Vagina (tissue), 2 donors: ENCODE results near the gene CAVIN1. TPM values are rescaled to one million over a fixed set of nuclear protein-coding genes. Genes with fewer than 3 reads are reported as not detected.

Source experiments
- DNase-seq, 2 donors: peaks; one replicate each; pipeline ENCODE4 v3.0.0-alpha.2; 2017; ENCODE audit errors: extremely low spot score in 2 of 2
- H3K27ac ChIP-seq: fragments of 200-600 bp; sonication (generic); one replicate; pipeline ENCODE4 v1.5.1; 2019
- H3K27me3 ChIP-seq: fragments of 200-600 bp; sonication (generic); one replicate; pipeline ENCODE4 v1.5.1; 2019
- H3K36me3 ChIP-seq, 2 donors: fragments of 200-600 bp; sonication (generic); one replicate each; pipeline ENCODE4 v1.5.1; 2017 to 2019
- H3K4me1 ChIP-seq: fragments of 200-600 bp; sonication (generic); one replicate; pipeline ENCODE4 v1.5.1; 2019
- H3K4me3 ChIP-seq, 2 donors: fragments of 200-600 bp; sonication (generic); 1 replicate in 1 of 2; 2 replicates in 1 of 2; pipeline ENCODE4 v1.5.1; 2016 to 2019
- H3K9me3 ChIP-seq: fragments of 200-600 bp; sonication (generic); one replicate; pipeline ENCODE4 v1.5.1; 2019
- POLR2A ChIP-seq, 2 donors: fragments of 450-650 bp; IDR thresholded peaks; one replicate each; pipeline ENCODE4 v1.6.1; 2017; ENCODE audit warnings: antibody characterized with exemption in 2 of 2, mild to moderate bottlenecking in 2 of 2, moderate library complexity in 2 of 2
- POLR2AphosphoS5 ChIP-seq, 2 donors: sonication (generic); formaldehyde crosslinking; IDR thresholded peaks; one replicate each; pipeline ENCODE4 v1.9.0; 2017; ENCODE audit warnings: antibody characterized with exemption in 2 of 2, mild to moderate bottlenecking in 2 of 2, low read depth in 1 of 2; ENCODE audit not compliant: insufficient read depth in 1 of 2
- intact Hi-C: fragments of 100-400 bp; cut with DNase I; formaldehyde crosslinking; loops from one replicate; pipeline ENCODE4 v1.15.1; 2023
- total RNA-seq: library from RNA; depleted of rRNA; stranded (reverse); fragments of >200 nt; gene quantifications from one replicate; pipeline ENCODE4 v1.2.3, GENCODE V29; 2016
- TF ChIP-seq, protein P1 (sequence below), 3 experiments: fragments of 450-650 bp in 2 of 3; fragments of 200-600 bp in 1 of 3; sonication (generic) in 1 of 3; IDR thresholded peaks; one replicate each; pipeline ENCODE4 v1.5.1; 2017 to 2019; ENCODE audit warnings: antibody characterized with exemption in 3 of 3, mild to moderate bottlenecking in 2 of 3, moderate library complexity in 2 of 3

CAVIN1 gene
- total RNA-seq, 1 donor from 2014 or later: 268 TPM

DNA sequence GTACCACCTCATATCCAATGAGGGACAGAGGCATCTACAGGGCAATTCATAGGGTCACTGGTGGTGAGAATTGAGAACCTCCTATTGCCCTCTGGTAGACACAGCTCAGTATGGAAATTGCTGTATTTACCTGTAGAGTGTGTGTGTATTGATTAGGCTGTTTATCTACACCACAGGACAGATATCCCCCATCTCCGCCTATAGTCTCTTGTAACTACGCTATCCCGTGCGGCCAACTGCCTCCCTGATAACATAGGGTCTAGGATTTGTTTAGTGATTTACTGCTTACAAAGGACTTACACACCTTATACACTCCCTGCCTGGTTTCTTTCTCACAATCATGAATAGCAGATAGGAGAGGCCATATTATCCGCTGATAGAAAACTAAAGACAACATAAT is 33.2 kb downstream of the CAVIN1 start:
- no peaks in the 10 kb centered on the region for H3K27me3 ChIP-seq
- intact Hi-C loops: loop anchor here (5.0 kb wide), 1 partner anchor 43 kb away; no protein-coding TSS in a partner anchor
- no peak overlapping the region for H3K27ac ChIP-seq
- H3K36me3 ChIP-seq: no peaks in the 10 kb centered on the region
- H3K4me3 ChIP-seq: no peak overlapping the region
- no peak for TF ChIP-seq POLR2AphosphoS5 (IDR thresholded peaks at IDR 0.05; ENCODE audit: insufficient read depth in 1 of 2, low read depth in 1 of 2)
- TF ChIP-seq, protein P1, sequence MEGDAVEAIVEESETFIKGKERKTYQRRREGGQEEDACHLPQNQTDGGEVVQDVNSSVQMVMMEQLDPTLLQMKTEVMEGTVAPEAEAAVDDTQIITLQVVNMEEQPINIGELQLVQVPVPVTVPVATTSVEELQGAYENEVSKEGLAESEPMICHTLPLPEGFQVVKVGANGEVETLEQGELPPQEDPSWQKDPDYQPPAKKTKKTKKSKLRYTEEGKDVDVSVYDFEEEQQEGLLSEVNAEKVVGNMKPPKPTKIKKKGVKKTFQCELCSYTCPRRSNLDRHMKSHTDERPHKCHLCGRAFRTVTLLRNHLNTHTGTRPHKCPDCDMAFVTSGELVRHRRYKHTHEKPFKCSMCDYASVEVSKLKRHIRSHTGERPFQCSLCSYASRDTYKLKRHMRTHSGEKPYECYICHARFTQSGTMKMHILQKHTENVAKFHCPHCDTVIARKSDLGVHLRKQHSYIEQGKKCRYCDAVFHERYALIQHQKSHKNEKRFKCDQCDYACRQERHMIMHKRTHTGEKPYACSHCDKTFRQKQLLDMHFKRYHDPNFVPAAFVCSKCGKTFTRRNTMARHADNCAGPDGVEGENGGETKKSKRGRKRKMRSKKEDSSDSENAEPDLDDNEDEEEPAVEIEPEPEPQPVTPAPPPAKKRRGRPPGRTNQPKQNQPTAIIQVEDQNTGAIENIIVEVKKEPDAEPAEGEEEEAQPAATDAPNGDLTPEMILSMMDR (IDR thresholded peaks at IDR 0.05): no peak
- no peak for TF ChIP-seq POLR2A (IDR thresholded peaks at IDR 0.05)
- H3K4me1 ChIP-seq: peaks cover 25% of the 10 kb centered on the region
- H3K9me3 ChIP-seq: no peaks in the 10 kb centered on the region
- DNase-seq: no peak

DNA sequence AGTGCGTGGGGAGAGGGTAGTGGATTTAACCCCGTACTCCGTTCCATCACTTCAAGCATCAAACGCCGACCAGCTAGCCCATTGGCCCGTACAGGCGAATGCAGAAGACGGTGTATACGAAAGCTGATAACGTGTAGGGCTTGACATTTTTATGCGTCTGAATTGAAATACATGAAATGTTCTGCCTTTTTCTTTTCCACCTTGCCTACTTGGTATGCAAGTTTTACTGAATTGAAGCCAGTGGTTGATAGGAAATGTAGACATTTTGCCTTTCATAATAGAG is 34.0 kb downstream of the CAVIN1 start:
- H3K4me3 ChIP-seq: peak overlapping the region; percentile 36 to 96
- intact Hi-C loops: loop anchor here (5.0 kb wide), 1 partner anchor 42 kb away; no protein-coding TSS in a partner anchor
- H3K9me3 ChIP-seq: no peaks in the 10 kb centered on the region
- H3K36me3 ChIP-seq: no peaks in the 10 kb centered on the region
- no peak for DNase-seq
- H3K27ac ChIP-seq: peak overlapping the region; percentile 99
- peaks cover 33% of the 10 kb centered on the region for H3K4me1 ChIP-seq
- TF ChIP-seq, protein P1 (IDR thresholded peaks at IDR 0.05): no peak
- TF ChIP-seq POLR2A (IDR thresholded peaks at IDR 0.05) (no peak), POLR2AphosphoS5 (IDR thresholded peaks at IDR 0.05; ENCODE audit: insufficient read depth in 1 of 2, low read depth in 1 of 2) (no peak)
- no peaks in the 10 kb centered on the region for H3K27me3 ChIP-seq

DNA sequence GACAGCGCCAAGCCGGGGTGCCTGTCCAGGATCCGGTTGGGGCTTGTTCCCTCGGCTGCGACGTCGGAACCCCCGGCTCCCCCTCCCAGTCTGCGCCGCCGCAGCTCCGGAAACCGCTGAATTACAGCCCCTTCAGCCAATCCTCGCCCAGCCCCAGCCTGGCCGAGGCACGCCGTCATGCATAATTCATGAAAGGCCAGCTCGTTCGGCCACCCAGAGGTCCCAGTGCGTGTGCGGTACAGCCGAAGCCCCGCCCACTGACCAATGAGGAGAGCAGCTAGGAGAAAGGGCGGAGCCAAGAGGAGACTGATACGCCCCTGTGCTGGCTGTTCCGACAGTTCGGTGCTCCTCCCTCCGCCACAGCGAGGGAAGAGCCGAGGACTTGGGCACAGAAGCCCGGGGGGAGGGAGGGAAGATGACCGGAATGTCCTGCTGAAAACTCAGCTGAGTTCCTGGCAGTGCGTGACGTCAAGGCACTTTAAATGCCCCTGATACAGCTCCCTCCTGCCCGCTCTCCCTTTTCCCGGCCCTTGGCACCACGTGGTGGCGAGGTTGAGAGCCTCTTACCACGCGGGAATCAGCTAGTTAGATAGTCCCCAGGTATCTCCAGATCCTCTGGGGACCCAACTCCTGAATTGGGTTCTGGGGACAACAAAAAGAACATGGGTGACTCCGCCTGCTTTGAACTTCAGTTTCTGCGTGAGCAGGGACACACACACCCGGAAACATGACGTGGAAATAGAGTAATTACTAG is 34.5 kb downstream of the CAVIN1 start, which contains the start of gene STAT3:
Gene STAT3 (minus strand): TSS at position 62 of the 754 bp plus-strand sequence. CDS start 39,926 bp downstream, outside the sequence.
- Histone ChIP-seq H3K36me3 (no peaks in the 10 kb centered on the region), H3K27ac (peak within 1 kb of the TSS; percentile 99), H3K9me3 (no peaks in the 10 kb centered on the region), H3K4me1 (peaks cover 39% of the 10 kb centered on the region), H3K27me3 (no peaks in the 10 kb centered on the region), H3K4me3 (peak within 1 kb of the TSS; percentile 68 to 96)
- TF ChIP-seq POLR2AphosphoS5 (IDR thresholded peaks at IDR 0.05; ENCODE audit: insufficient read depth in 1 of 2, low read depth in 1 of 2): peak; percentile 97 to 100
- peak; percentile 27 to 98 for TF ChIP-seq POLR2A (IDR thresholded peaks at IDR 0.05)
- TF ChIP-seq, protein P1 (IDR thresholded peaks at IDR 0.05): peak in 2 of 3 experiments; percentile 5 to 8
- DNase-seq: peak; percentile 100
- intact Hi-C loops: loop anchor here (5.0 kb wide), 1 partner anchor 41 kb away; no protein-coding TSS in a partner anchor

DNA sequence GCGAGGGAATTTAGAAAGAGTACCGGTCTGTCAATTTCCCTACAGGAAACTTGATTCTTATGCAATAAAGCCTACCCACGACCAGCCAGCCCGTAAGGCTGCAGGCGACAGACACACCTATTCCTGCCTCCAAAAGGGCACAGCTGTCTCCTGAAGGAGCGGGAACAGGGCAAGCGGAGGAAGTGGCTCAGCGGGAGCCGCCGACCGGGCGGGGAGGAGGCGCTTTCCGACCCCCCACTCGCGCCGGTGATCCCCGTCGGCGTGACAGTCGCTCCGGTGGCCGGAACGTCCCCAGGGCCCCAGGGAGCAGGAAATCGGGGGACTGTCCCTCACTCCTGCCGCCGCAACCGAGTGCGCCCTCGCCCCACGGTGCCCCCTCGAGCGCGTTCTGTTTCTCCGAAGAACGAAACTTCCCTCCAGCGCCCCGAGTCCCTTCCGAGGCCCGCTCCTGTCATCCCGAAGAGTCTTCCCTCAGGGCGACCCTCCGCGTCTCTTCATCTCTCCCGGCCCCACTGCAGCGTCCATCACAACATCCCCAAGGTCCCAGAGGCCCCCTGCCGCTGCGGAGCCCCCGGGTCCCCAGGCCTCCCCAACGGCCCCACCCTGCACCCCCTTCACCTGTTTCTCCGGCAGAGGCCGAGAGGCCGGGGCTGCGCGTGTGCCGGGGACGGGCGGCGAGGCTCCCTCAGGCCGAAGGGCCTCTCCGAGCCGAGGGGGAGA is 35.2 kb downstream of the CAVIN1 start:
- Histone ChIP-seq H3K9me3 (no peaks in the 10 kb centered on the region), H3K4me3 (peak overlapping the region; percentile 68 to 96), H3K36me3 (no peaks in the 10 kb centered on the region), H3K27ac (peak overlapping the region; percentile 99), H3K4me1 (peaks cover 46% of the 10 kb centered on the region), H3K27me3 (no peaks in the 10 kb centered on the region)
- TF ChIP-seq POLR2AphosphoS5 (IDR thresholded peaks at IDR 0.05; ENCODE audit: insufficient read depth in 1 of 2, low read depth in 1 of 2): peak in 1 of 2 donors; percentile 41
- TF ChIP-seq, protein P1 (IDR thresholded peaks at IDR 0.05): no peak
- peak in 1 of 2 donors; percentile 32 for TF ChIP-seq POLR2A (IDR thresholded peaks at IDR 0.05)
- no peak for DNase-seq
- intact Hi-C loops: loop anchor here (5.0 kb wide), 1 partner anchor 41 kb away; no protein-coding TSS in a partner anchor
